PC-3 (cell line): ENCODE measurements around the gene PCDH15. TPM values are rescaled to one million over a fixed set of nuclear protein-coding genes. Genes with fewer than 3 reads are reported as not detected.

Source experiments
- ATAC-seq: fragments of 200-7000 bp; cut with Tn5 transposase; 2 replicates; pipeline ENCODE4 v1.9.1; 2020; ENCODE audit warnings: mild to moderate bottlenecking, moderate library complexity
- BruUV-seq: library from RNA; stranded (reverse); fragments of 400-500 nt; replicated peaks from 2 replicates; lab custom pipeline; 2021; lab: Mats Ljungman, UMichigan
- CTCF ChIA-PET: fragments of 300-600 bp; sonication (Branson Sonifier 250); formaldehyde crosslinking; loops from one replicate; lab custom pipeline; 2022; ENCODE audit warnings: antibody characterized with exemption; lab: Charles Lee
- POLR2A ChIA-PET: fragments of 300-600 bp; sonication (Branson Sonifier 250); formaldehyde crosslinking; loops from one replicate; lab custom pipeline; 2022; ENCODE audit warnings: antibody characterized with exemption; ENCODE audit not compliant: unreplicated experiment; lab: Charles Lee
- DNase-seq: peaks from one replicate; pipeline ENCODE4 v3.0.0-alpha.2; 2015
- H2AFZ ChIP-seq: fragments of 300-600 bp; sonication (generic); 2 replicates; pipeline ENCODE4 v1.6.0; 2016; ENCODE audit warnings: antibody characterized with exemption, low read length
- H3F3A ChIP-seq: fragments of 300-600 bp; sonication (generic); one replicate; pipeline ENCODE4 v1.6.0; 2017; ENCODE audit warnings: antibody characterized with exemption, low read length, control low read depth, mild to moderate bottlenecking; ENCODE audit not compliant: unreplicated experiment
- H3K27ac ChIP-seq: fragments of 300-600 bp; sonication (generic); 2 replicates; pipeline ENCODE4 v1.5.1; 2016; ENCODE audit warnings: mild to moderate bottlenecking, low read length
- H3K27me3 ChIP-seq: fragments of 300-600 bp; sonication (generic); 2 replicates; pipeline ENCODE4 v1.6.1; 2016; ENCODE audit warnings: low read length, mixed read lengths
- H3K36me3 ChIP-seq: fragments of 300-600 bp; sonication (generic); 2 replicates; pipeline ENCODE4 v1.6.1; 2016; ENCODE audit warnings: low read depth, mixed run types, low read length, mixed read lengths
- H3K4me1 ChIP-seq: fragments of 300-600 bp; sonication (generic); 2 replicates; pipeline ENCODE4 v1.5.1; 2016; ENCODE audit warnings: low read length; ENCODE audit not compliant: insufficient read depth
- H3K4me2 ChIP-seq: fragments of 300-600 bp; sonication (generic); 2 replicates; pipeline ENCODE4 v1.6.0; 2016; ENCODE audit warnings: low read length
- H3K4me3 ChIP-seq: fragments of 300-600 bp; sonication (generic); 2 replicates; pipeline ENCODE4 v1.5.1; 2016; ENCODE audit warnings: mild to moderate bottlenecking, low read length, mixed read lengths
- H3K79me2 ChIP-seq: fragments of 300-600 bp; sonication (generic); 2 replicates; pipeline ENCODE4 v1.6.1; 2017; ENCODE audit warnings: low read length, mixed read lengths
- H3K9ac ChIP-seq: fragments of 300-600 bp; sonication (generic); 2 replicates; pipeline ENCODE4 v1.6.0; 2016; ENCODE audit warnings: mild to moderate bottlenecking, low read length
- H3K9me2 ChIP-seq: fragments of 300-600 bp; sonication (generic); replicated peaks from 2 replicates; pipeline ENCODE4 v1.6.1; 2016; ENCODE audit warnings: mixed run types, low read length, mixed read lengths
- H3K9me3 ChIP-seq: fragments of 300-600 bp; sonication (generic); 2 replicates; pipeline ENCODE4 v1.6.1; 2016; ENCODE audit warnings: low read length, mixed read lengths
- H4K20me1 ChIP-seq: fragments of 300-600 bp; sonication (generic); 2 replicates; pipeline ENCODE4 v1.6.1; 2016; ENCODE audit warnings: low read length, mixed read lengths
- CTCF ChIP-seq: fragments of 300-600 bp; sonication (generic); conservative IDR thresholded peaks from 2 replicates; pipeline ENCODE4 v1.5.1; 2017; ENCODE audit warnings: antibody characterized with exemption, low read depth, mild to moderate bottlenecking, low read length
- EZH2 ChIP-seq: fragments of 300-600 bp; sonication (generic); IDR thresholded peaks from one replicate; pipeline ENCODE4 v1.6.1; 2017; ENCODE audit warnings: antibody characterized with exemption, mild to moderate bottlenecking, low read length; ENCODE audit not compliant: unreplicated experiment
- EZH2phosphoT487 ChIP-seq: fragments of 300-600 bp; sonication (generic); IDR thresholded peaks from 2 replicates; pipeline ENCODE4 v1.6.1; 2018; ENCODE audit warnings: mild to moderate bottlenecking, antibody characterized with exemption, low read length, borderline replicate concordance
- intact Hi-C: fragments of 100-400 bp; cut with micrococcal nuclease; formaldehyde crosslinking; loops from 2 replicates; pipeline ENCODE4 v1.9.0; 2023
- total RNA-seq: library from RNA; depleted of rRNA; stranded (reverse); fragments of >200 nt; gene quantifications from 2 replicates; pipeline ENCODE4 v1.2.3, GENCODE V29; 2014

Gene PCDH15
- total RNA-seq, 1 experiment from 2014 or later = not detected

- no peaks in the 10 kb centered on the region for H3K79me2 ChIP-seq
- H4K20me1 ChIP-seq = no peaks in the 10 kb centered on the region
- H3K4me3 ChIP-seq = no peak overlapping the region
- intact Hi-C loops = no loop called here
- POLR2A ChIA-PET = no interaction called here
- no peaks in the 10 kb centered on the region for H3F3A ChIP-seq
- TF ChIP-seq EZH2phosphoT487 (no peak), EZH2 (no peak), CTCF (no peak)
- H2AFZ ChIP-seq = no peak overlapping the region
- H3K4me1 ChIP-seq = no peaks in the 10 kb centered on the region
- DNase-seq (no peak), ATAC-seq (no peak)
- H3K36me3 ChIP-seq = no peaks in the 10 kb centered on the region
- CTCF ChIA-PET = no interaction called here
- H3K27ac ChIP-seq = no peak overlapping the region
- no peak overlapping the region for H3K9ac ChIP-seq
- no peak overlapping the region for H3K4me2 ChIP-seq
- H3K9me3 ChIP-seq = no peaks in the 10 kb centered on the region
- BruUV-seq = no TSS peak
- no peaks in the 10 kb centered on the region for H3K27me3 ChIP-seq
- no peaks in the 10 kb centered on the region for H3K9me2 ChIP-seq
These were observed 322.4 kb downstream of the PCDH15 start for GRCh38 chr10:54478601-54479000.

- Histone ChIP-seq H3K9me2 (no peaks in the 10 kb centered on the region), H4K20me1 (no peaks in the 10 kb centered on the region), H3K9ac (no peak overlapping the region), H3K27me3 (no peaks in the 10 kb centered on the region), H3K79me2 (no peaks in the 10 kb centered on the region), H3K9me3 (no peaks in the 10 kb centered on the region), H3F3A (no peaks in the 10 kb centered on the region), H3K27ac (no peak overlapping the region), H3K36me3 (no peaks in the 10 kb centered on the region), H3K4me2 (no peak overlapping the region), H3K4me3 (no peak overlapping the region), H3K4me1 (no peaks in the 10 kb centered on the region), H2AFZ (no peak overlapping the region)
- no peak for TF ChIP-seq EZH2phosphoT487
- no peak for TF ChIP-seq CTCF
- DNase-seq = no peak
- no TSS peak for BruUV-seq
- ATAC-seq = no peak
- CTCF ChIA-PET = no interaction called here
- POLR2A ChIA-PET = no interaction called here
- intact Hi-C loops = no loop called here
These were observed 323.3 kb downstream of the PCDH15 start for GRCh38 chr10:54477738-54478137.

- no peaks in the 10 kb centered on the region for H3K4me1 ChIP-seq
- no peaks in the 10 kb centered on the region for H3K36me3 ChIP-seq
- H3F3A ChIP-seq = no peaks in the 10 kb centered on the region
- no peaks in the 10 kb centered on the region for H3K79me2 ChIP-seq
- no peak overlapping the region for H3K4me3 ChIP-seq
- DNase-seq (no peak), ATAC-seq (no peak; the same call in 1 of the 2 replicates)
- no peak overlapping the region for H3K27ac ChIP-seq
- TF ChIP-seq CTCF (no peak), EZH2phosphoT487 (no peak), EZH2 (no peak)
- H3K9me2 ChIP-seq = no peaks in the 10 kb centered on the region
- BruUV-seq = no TSS peak
- no peak overlapping the region for H3K9ac ChIP-seq
- no peaks in the 10 kb centered on the region for H3K9me3 ChIP-seq
- H3K27me3 ChIP-seq = no peaks in the 10 kb centered on the region
- POLR2A ChIA-PET = no interaction called here
- 0 out of 2 replicates have a peak overlapping the region, but pooled peaks have one; percentile 9 for H3K4me2 ChIP-seq
- H4K20me1 ChIP-seq = no peaks in the 10 kb centered on the region
- CTCF ChIA-PET = no interaction called here
- intact Hi-C loops = no loop called here
- H2AFZ ChIP-seq = no peak overlapping the region
These were observed 330.8 kb downstream of the PCDH15 start for GRCh38 chr10:54470324-54470631.
